ENCODE results near the gene ANKH. TPM values are rescaled to one million over a fixed set of nuclear protein-coding genes. Genes with fewer than 3 reads are reported as not detected.

The ANKH gene
- total RNA-seq, 1 donor from 2014 or later: 45.0 TPM

GRCh38 chr5:14676320-14676719 lies 195.3 kb downstream of the ANKH start:
- Mint-ChIP-seq H3K9me3 (no peaks in the 10 kb centered on the region), H3K4me3 (ENCODE audit: low read depth) (peak overlapping the region; percentile 42), H3K27ac (peak overlapping the region; percentile 88), H3K4me1 (ENCODE audit: low read depth) (peaks cover 61% of the 10 kb centered on the region), H3K27me3 (ENCODE audit: low read depth) (no peaks in the 10 kb centered on the region), H3K36me3 (ENCODE audit: low read depth) (peaks cover 67% of the 10 kb centered on the region)
- intact Hi-C loops (cut with micrococcal nuclease): no loop called here
- no peak for DNase-seq (ENCODE audit: low spot score)

DNA sequence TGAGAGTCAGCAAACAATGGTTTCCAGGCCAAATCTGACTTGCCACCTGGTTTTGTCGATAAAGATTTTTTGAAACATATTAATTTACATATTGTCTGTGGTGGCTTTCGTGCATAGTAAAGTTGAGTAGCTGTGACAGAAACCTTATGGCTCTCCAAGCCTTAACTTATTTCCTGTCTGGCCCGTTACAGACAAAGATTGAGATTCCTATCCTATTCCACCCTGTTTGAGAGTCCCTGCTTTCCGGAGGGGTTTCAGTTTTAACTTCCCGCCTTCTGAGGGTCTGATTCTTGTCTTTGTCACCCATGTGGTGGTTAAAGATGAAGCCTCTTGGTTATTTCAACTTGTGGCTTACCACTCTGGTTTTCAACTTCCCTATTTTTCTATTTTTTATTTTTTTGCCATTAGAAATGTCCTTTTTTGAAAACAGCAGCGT lies 195.7 kb downstream of the ANKH start:
- no peak for DNase-seq (ENCODE audit: low spot score)
- Mint-ChIP-seq H3K9me3 (no peaks in the 10 kb centered on the region), H3K4me1 (ENCODE audit: low read depth) (peaks cover 66% of the 10 kb centered on the region), H3K36me3 (ENCODE audit: low read depth) (peaks cover 66% of the 10 kb centered on the region), H3K27me3 (ENCODE audit: low read depth) (no peaks in the 10 kb centered on the region), H3K27ac (peak overlapping the region; percentile 88), H3K4me3 (ENCODE audit: low read depth) (peak overlapping the region; percentile 42)
- intact Hi-C loops (cut with micrococcal nuclease): loop anchor here (2.0 kb wide), 1 partner anchor 31 kb away; no protein-coding TSS in a partner anchor

DNA sequence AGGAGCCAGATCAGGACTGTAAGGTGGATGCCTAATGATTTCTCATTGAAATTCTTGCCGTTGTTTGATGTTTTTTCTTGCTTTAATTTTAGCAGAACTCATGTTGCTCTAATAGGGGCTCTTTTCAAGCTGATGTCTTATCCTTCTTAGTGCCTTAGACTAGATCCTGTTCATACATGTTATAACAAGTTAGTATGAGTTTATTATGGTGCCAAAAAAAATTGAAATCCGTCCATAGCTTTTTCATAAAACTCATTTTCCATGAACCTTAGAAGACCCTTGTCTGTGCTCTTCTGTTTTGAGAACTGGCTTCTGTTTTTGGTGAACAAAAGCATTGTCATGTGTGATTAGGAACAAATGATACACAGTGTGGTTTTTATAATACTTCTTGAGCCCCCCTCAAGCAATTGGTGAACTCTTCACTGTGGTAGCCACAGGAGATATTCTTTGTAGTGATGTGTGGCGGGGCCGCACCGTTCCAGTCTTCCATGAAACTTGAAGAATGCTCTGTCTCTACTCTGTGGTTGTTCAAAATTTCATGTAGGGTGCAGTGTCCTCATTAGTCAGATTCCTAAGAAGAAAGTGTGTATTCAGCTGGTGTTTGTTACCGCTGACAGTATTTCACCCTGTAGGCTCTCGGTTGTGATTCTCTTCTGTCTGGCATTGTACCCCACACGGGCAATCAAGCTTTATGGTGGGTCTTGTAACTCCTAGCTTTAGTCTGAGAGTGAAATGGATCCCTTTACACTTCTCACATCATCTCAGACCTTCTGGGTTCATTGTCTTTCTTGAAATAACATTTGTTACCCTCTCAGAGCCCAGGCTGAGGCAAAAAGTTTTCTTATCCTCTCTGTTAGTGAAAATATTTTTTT lies 196.4 kb downstream of the ANKH start:
- H3K27me3 Mint-ChIP-seq (ENCODE audit: low read depth): no peaks in the 10 kb centered on the region
- peaks cover 66% of the 10 kb centered on the region for H3K4me1 Mint-ChIP-seq (ENCODE audit: low read depth)
- DNase-seq (ENCODE audit: low spot score): no peak

DNA sequence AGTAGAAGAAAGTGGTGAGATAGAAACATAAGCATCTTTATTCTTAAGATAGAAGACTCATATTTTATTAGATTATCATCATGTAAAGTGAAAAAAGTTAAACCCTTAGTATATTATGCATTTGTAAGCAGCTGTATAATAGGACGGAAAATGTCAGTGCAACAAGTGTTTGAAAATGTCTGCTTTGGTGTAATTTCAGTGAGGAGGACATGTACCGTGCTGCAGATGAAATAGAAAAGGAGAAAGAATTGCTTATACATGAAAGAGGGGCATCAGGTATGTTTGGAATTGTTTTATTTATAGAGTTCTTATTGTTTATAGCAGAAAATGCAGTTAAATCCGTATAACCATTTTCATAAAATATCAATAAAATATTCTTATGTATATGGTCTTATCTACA lies 198.1 kb downstream of the ANKH start:
- no peaks in the 10 kb centered on the region for H3K9me3 Mint-ChIP-seq
- H3K27me3 Mint-ChIP-seq (ENCODE audit: low read depth): no peaks in the 10 kb centered on the region
- intact Hi-C loops (cut with micrococcal nuclease): loop anchor here (5.0 kb wide), 1 partner anchor 254 kb away; no protein-coding TSS in a partner anchor
- no peak for DNase-seq (ENCODE audit: low spot score)
- H3K4me3 Mint-ChIP-seq (ENCODE audit: low read depth): no peak overlapping the region
- H3K36me3 Mint-ChIP-seq (ENCODE audit: low read depth): peaks cover 61% of the 10 kb centered on the region
- no peak overlapping the region for H3K27ac Mint-ChIP-seq
- H3K4me1 Mint-ChIP-seq (ENCODE audit: low read depth): peaks cover 66% of the 10 kb centered on the region

More for the DNA sequence above, 196.4 kb downstream of the ANKH start:
- peaks cover 63% of the 10 kb centered on the region for H3K36me3 Mint-ChIP-seq (ENCODE audit: low read depth)
- H3K4me3 Mint-ChIP-seq (ENCODE audit: low read depth): peak overlapping the region; percentile 42
- intact Hi-C loops (cut with micrococcal nuclease): loop anchor here (2.0 to 5.0 kb wide), 2 partner anchors 32 to 252 kb away; no protein-coding TSS in a partner anchor
- H3K9me3 Mint-ChIP-seq: no peaks in the 10 kb centered on the region
- H3K27ac Mint-ChIP-seq: peak overlapping the region; percentile 88

DNA sequence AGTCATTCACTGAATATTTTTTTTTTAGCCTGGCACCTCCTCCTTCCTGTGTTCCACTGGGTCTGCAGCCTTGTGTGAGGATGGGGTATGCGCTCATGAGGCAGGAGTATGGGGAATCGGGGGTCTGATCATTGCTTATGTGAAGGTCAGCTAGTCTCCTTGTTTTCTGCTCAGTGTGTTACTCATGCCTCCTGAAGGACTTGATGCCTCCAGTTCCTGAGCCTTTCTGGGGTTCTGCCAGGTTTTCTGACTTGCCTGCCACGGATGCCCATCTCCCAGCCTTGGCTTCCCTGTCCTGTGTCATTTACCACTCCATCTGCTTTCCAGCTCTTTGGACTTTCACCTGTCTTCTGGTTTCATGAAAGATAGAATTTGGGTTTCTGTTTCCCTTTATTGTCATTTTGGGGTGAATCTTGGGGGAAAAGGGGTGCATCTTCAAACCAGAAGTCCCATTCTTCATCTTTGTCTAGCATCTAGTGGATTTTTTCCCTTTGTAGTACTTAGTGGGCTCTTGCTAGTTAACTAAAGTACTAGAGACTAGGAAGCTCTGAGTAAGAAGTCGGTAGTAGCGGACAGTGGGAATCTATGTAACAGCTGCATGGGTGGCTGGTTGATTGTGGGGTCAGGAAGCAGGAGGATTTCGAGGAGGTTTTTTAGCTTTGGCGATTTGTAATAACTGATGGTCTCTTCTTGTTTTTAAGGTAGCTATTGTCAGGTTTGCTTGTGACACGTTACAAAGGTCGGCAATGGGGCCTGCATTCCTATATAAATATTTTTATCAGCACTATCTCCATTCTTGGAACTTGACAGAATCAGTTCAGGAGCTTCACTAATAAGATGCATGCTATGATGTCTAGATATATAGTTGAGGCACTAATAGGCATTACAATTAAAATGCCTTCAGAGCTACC lies 198.8 kb downstream of the ANKH start:
- Mint-ChIP-seq H3K27ac (peak overlapping the region; percentile 71), H3K27me3 (ENCODE audit: low read depth) (no peaks in the 10 kb centered on the region), H3K4me3 (ENCODE audit: low read depth) (no peak overlapping the region), H3K4me1 (ENCODE audit: low read depth) (peaks cover 69% of the 10 kb centered on the region), H3K36me3 (ENCODE audit: low read depth) (peaks cover 61% of the 10 kb centered on the region), H3K9me3 (no peaks in the 10 kb centered on the region)
- intact Hi-C loops (cut with micrococcal nuclease): loop anchor here (5.0 kb wide), 1 partner anchor 255 kb away; no protein-coding TSS in a partner anchor
- DNase-seq (ENCODE audit: low spot score): no peak

- no peaks in the 10 kb centered on the region for H3K27me3 Mint-ChIP-seq (ENCODE audit: low read depth)
These were observed 199.5 kb downstream of the ANKH start for GRCh38 chr5:14672082-14672481.

GRCh38 chr5:14671414-14671813 lies 200.2 kb downstream of the ANKH start:
- intact Hi-C loops (cut with micrococcal nuclease): loop anchor here (1.0 to 5.0 kb wide), 2 partner anchors 8 to 256 kb away; no protein-coding TSS in a partner anchor

More at GRCh38 chr5:14672082-14672481, 199.5 kb downstream of the ANKH start:
- Mint-ChIP-seq H3K27ac (peak overlapping the region; percentile 71), H3K9me3 (no peaks in the 10 kb centered on the region), H3K4me1 (ENCODE audit: low read depth) (peaks cover 71% of the 10 kb centered on the region), H3K4me3 (ENCODE audit: low read depth) (no peak overlapping the region), H3K36me3 (ENCODE audit: low read depth) (peaks cover 59% of the 10 kb centered on the region)
- intact Hi-C loops (cut with micrococcal nuclease): loop anchor here (5.0 kb wide), 1 partner anchor 255 kb away; no protein-coding TSS in a partner anchor
- DNase-seq (ENCODE audit: low spot score): no peak

GRCh38 chr5:14669975-14670374 lies 201.6 kb downstream of the ANKH start:
- Mint-ChIP-seq H3K9me3 (no peaks in the 10 kb centered on the region), H3K4me1 (ENCODE audit: low read depth) (peaks cover 68% of the 10 kb centered on the region), H3K36me3 (ENCODE audit: low read depth) (peaks cover 60% of the 10 kb centered on the region), H3K27ac (peak overlapping the region; percentile 46), H3K27me3 (ENCODE audit: low read depth) (no peaks in the 10 kb centered on the region), H3K4me3 (ENCODE audit: low read depth) (peak overlapping the region; percentile 28)
- intact Hi-C loops (cut with micrococcal nuclease): loop anchor here (5.0 to 10.0 kb wide), 2 partner anchors 257 to 525 kb away; partner anchors contain the start of gene TRIO
- no peak for DNase-seq (ENCODE audit: low spot score)

More at GRCh38 chr5:14671414-14671813, 200.2 kb downstream of the ANKH start:
- H3K4me1 Mint-ChIP-seq (ENCODE audit: low read depth): peaks cover 74% of the 10 kb centered on the region
- peak overlapping the region; percentile 89 for H3K27ac Mint-ChIP-seq
- no peaks in the 10 kb centered on the region for H3K27me3 Mint-ChIP-seq (ENCODE audit: low read depth)
- peak overlapping the region; percentile 15 for H3K4me3 Mint-ChIP-seq (ENCODE audit: low read depth)
- H3K36me3 Mint-ChIP-seq (ENCODE audit: low read depth): peaks cover 63% of the 10 kb centered on the region
- no peaks in the 10 kb centered on the region for H3K9me3 Mint-ChIP-seq
- DNase-seq (ENCODE audit: low spot score): no peak

DNA sequence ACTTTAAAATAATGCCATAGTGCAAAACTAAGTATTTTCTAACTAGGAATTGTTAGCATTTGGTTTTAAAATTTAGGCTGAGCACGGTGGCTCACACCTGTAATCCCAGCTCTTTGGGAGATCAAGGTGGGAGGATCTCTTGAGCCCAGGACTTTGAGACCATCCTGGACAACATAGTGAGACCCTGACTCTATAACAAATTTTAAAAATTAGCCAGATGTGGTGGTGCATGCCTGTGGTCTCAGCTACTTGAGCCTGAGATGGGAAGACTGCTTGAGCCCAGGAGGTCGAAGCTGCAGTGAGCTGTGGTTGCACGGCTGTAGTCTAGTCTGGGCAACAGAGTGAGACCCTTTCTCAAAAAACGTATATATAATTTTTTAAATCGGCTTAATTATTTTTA lies 202.2 kb downstream of the ANKH start:
- no peaks in the 10 kb centered on the region for H3K27me3 Mint-ChIP-seq (ENCODE audit: low read depth)
- no peaks in the 10 kb centered on the region for H3K9me3 Mint-ChIP-seq
- intact Hi-C loops (cut with micrococcal nuclease): loop anchor here (10.0 kb wide), 1 partner anchor 525 kb away; the partner anchor contains the start of gene TRIO
- DNase-seq (ENCODE audit: low spot score): no peak
- H3K27ac Mint-ChIP-seq: no peak overlapping the region
- H3K36me3 Mint-ChIP-seq (ENCODE audit: low read depth): peaks cover 56% of the 10 kb centered on the region
- H3K4me3 Mint-ChIP-seq (ENCODE audit: low read depth): no peak overlapping the region
- H3K4me1 Mint-ChIP-seq (ENCODE audit: low read depth): peaks cover 66% of the 10 kb centered on the region

GRCh38 chr5:14668181-14668591 lies 203.4 kb downstream of the ANKH start:
- Mint-ChIP-seq H3K4me1 (ENCODE audit: low read depth) (peaks cover 63% of the 10 kb centered on the region), H3K9me3 (no peaks in the 10 kb centered on the region), H3K27ac (peak overlapping the region; percentile 60), H3K27me3 (ENCODE audit: low read depth) (no peaks in the 10 kb centered on the region), H3K36me3 (ENCODE audit: low read depth) (peaks cover 51% of the 10 kb centered on the region), H3K4me3 (ENCODE audit: low read depth) (peak overlapping the region; percentile 65)
- intact Hi-C loops (cut with micrococcal nuclease): loop anchor here (10.0 kb wide), 1 partner anchor 523 kb away; the partner anchor contains the start of gene TRIO
- DNase-seq (ENCODE audit: low spot score): no peak

DNA sequence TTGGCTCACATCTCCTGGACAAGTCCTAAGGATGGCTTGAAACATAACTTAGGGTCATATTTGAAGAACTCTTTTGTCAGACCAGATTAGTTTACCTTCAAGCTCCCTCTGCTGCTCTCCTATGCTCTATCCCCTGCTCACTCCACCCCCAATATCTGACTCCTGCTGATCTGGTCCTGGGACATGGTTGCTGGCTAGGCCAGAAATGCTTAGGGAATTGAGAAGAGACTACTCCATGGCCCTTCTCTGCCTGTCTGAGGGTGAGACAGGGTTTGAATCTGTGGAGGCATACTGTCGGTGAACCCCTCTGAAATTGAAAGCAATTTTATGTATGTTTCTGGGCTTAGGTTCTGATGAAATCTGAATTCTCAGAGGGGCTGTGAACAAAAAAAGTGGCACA lies 203.8 kb downstream of the ANKH start:
- H3K27me3 Mint-ChIP-seq (ENCODE audit: low read depth): no peaks in the 10 kb centered on the region

GRCh38 chr5:14667290-14667689 lies 204.3 kb downstream of the ANKH start:
- intact Hi-C loops (cut with micrococcal nuclease): loop anchor here (10.0 kb wide), 1 partner anchor 522 kb away; the partner anchor contains the start of gene TRIO
- Mint-ChIP-seq H3K4me3 (ENCODE audit: low read depth) (peak overlapping the region; percentile 93), H3K4me1 (ENCODE audit: low read depth) (peaks cover 62% of the 10 kb centered on the region), H3K27me3 (ENCODE audit: low read depth) (no peaks in the 10 kb centered on the region), H3K36me3 (ENCODE audit: low read depth) (peaks cover 53% of the 10 kb centered on the region), H3K9me3 (no peaks in the 10 kb centered on the region), H3K27ac (peak overlapping the region; percentile 60)
- DNase-seq (ENCODE audit: low spot score): no peak

More for the DNA sequence above, 203.8 kb downstream of the ANKH start:
- no peaks in the 10 kb centered on the region for H3K9me3 Mint-ChIP-seq
- peak overlapping the region; percentile 60 for H3K27ac Mint-ChIP-seq
- peak overlapping the region; percentile 65 for H3K4me3 Mint-ChIP-seq (ENCODE audit: low read depth)
- intact Hi-C loops (cut with micrococcal nuclease): loop anchor here (10.0 kb wide), 1 partner anchor 523 kb away; the partner anchor contains the start of gene TRIO
- peaks cover 63% of the 10 kb centered on the region for H3K4me1 Mint-ChIP-seq (ENCODE audit: low read depth)
- no peak for DNase-seq (ENCODE audit: low spot score)
- peaks cover 53% of the 10 kb centered on the region for H3K36me3 Mint-ChIP-seq (ENCODE audit: low read depth)
